DOHH2 (cell line): ENCODE measurements around the gene DDX59.

ENCODE experiments used
- EZH2phosphoT487 ChIP-seq: fragments of 200-600 bp; sonication (generic); IDR thresholded peaks from 2 replicates; pipeline ENCODE4 v1.6.1; 2017; ENCODE audit warnings: borderline replicate concordance, mild to moderate bottlenecking, antibody characterized with exemption, low read length, moderate library complexity, mixed read lengths
- TF ChIP-seq, protein P1 (sequence below): fragments of 200-600 bp; sonication (generic); IDR thresholded peaks from one replicate; pipeline ENCODE4 v1.5.1; 2014; ENCODE audit warnings: antibody characterized with exemption, mild to moderate bottlenecking, low read depth, low read length; ENCODE audit not compliant: poor library complexity, severe bottlenecking

DNA sequence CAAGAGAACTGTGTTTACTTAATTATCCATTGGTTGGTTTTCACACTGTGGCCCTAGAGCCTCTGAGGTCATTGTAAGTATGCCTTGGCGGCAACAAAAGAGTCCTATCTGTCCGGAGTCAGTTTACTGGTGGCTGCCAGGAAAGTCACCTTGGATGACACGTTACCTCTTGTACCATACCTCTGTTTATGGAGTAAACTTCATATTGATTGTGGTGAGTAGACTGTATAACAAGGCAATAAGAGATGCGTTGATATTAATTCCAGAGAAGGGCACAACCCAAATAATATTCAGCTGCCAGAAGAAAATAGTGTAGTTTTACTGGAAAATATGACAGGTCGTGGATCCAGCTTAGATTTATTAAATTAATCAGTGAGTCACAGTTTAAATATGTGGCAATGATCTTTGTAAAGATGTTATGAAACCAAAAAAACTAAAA is 28.7 kb downstream of the DDX59 start:
- TF ChIP-seq, protein P1, sequence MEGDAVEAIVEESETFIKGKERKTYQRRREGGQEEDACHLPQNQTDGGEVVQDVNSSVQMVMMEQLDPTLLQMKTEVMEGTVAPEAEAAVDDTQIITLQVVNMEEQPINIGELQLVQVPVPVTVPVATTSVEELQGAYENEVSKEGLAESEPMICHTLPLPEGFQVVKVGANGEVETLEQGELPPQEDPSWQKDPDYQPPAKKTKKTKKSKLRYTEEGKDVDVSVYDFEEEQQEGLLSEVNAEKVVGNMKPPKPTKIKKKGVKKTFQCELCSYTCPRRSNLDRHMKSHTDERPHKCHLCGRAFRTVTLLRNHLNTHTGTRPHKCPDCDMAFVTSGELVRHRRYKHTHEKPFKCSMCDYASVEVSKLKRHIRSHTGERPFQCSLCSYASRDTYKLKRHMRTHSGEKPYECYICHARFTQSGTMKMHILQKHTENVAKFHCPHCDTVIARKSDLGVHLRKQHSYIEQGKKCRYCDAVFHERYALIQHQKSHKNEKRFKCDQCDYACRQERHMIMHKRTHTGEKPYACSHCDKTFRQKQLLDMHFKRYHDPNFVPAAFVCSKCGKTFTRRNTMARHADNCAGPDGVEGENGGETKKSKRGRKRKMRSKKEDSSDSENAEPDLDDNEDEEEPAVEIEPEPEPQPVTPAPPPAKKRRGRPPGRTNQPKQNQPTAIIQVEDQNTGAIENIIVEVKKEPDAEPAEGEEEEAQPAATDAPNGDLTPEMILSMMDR: no peak
- TF ChIP-seq EZH2phosphoT487: no peak
